NCI-H128 (cell line): ENCODE results near the gene TNRC6A.
"Not testable (repeated sequence)": the region's sequence is repeated elsewhere in the genome, so short reads cannot be mapped to it uniquely, and the experiment has no call there.

Source experiments
- DNase-seq: peaks from one replicate; lab custom pipeline; 2025; ENCODE audit not compliant: unreplicated experiment; lab: John Stamatoyannopoulos, UW

The TNRC6A gene

GRCh38 chr16:24810951-24811843 is 81.7 kb downstream of the TNRC6A start:
- no peak for DNase-seq

GRCh38 chr16:24812813-24813212 is 83.4 kb downstream of the TNRC6A start:
- DNase-seq: not testable (repeated sequence)

- no peak for DNase-seq
These were observed 85.6 kb downstream of the TNRC6A start for GRCh38 chr16:24815021-24815420.

GRCh38 chr16:24816688-24817087 is 87.2 kb downstream of the TNRC6A start:
- no peak for DNase-seq

GRCh38 chr16:24819462-24820040 is 90.1 kb downstream of the TNRC6A start:
- no peak for DNase-seq

- DNase-seq: no peak
These were observed 91.1 kb downstream of the TNRC6A start for GRCh38 chr16:24820522-24820921.

- DNase-seq: no peak
These were observed 91.7 kb downstream of the TNRC6A start for GRCh38 chr16:24821129-24821528.

GRCh38 chr16:24822542-24822941 is 93.1 kb downstream of the TNRC6A start:
- DNase-seq: no peak

GRCh38 chr16:24822974-24823373 is 93.5 kb downstream of the TNRC6A start:
- DNase-seq: no peak

GRCh38 chr16:24825696-24826095 is 96.2 kb downstream of the TNRC6A start:
- no peak for DNase-seq

- DNase-seq: no peak
These were observed 96.7 kb downstream of the TNRC6A start for GRCh38 chr16:24826096-24826690.

- no peak for DNase-seq
These were observed 97.5 kb downstream of the TNRC6A start for GRCh38 chr16:24826817-24827566.

GRCh38 chr16:24829153-24829552 is 99.7 kb downstream of the TNRC6A start:
- DNase-seq: no peak

- DNase-seq: no peak
These were observed 103.9 kb downstream of the TNRC6A start for GRCh38 chr16:24833352-24833751.

- DNase-seq: no peak
These were observed 105.2 kb downstream of the TNRC6A start for GRCh38 chr16:24834459-24835335.

GRCh38 chr16:24836836-24837235 is 107.4 kb downstream of the TNRC6A start:
- no peak for DNase-seq

GRCh38 chr16:24837969-24838368 is 108.5 kb downstream of the TNRC6A start:
- no peak for DNase-seq

- no peak for DNase-seq
These were observed 109.3 kb downstream of the TNRC6A start for GRCh38 chr16:24838554-24839266.

GRCh38 chr16:24839347-24839972 is 110.0 kb downstream of the TNRC6A start:
- no peak for DNase-seq
